Colonic mucosa (tissue), 4 donors: Measurements from ENCODE around the gene OR10H4. TPM values are rescaled to one million over a fixed set of nuclear protein-coding genes. Genes with fewer than 3 reads are reported as not detected.

Source experiments
- DNase-seq: peaks from one replicate; pipeline ENCODE4 v3.0.0-alpha.2; 2020
- H3K27ac ChIP-seq: fragments of 200-600 bp; one replicate; pipeline ENCODE4 v1.8.0; 2021
- H3K27me3 ChIP-seq: fragments of 200-600 bp; one replicate; pipeline ENCODE4 v1.8.0; 2021
- H3K36me3 ChIP-seq: fragments of 200-600 bp; one replicate; pipeline ENCODE4 v1.8.0; 2021
- H3K4me1 ChIP-seq: fragments of 200-600 bp; one replicate; pipeline ENCODE4 v1.8.0; 2021; ENCODE audit warnings: mild to moderate bottlenecking
- H3K4me3 ChIP-seq: fragments of 200-600 bp; one replicate; pipeline ENCODE4 v1.8.0; 2021
- H3K9ac ChIP-seq, 2 donors: one replicate each; pipeline ENCODE4 v1.7.0; 2013; ENCODE audit warnings: control low read depth in 2 of 2, low read depth in 2 of 2, low read length in 2 of 2
- H3K9me3 ChIP-seq: fragments of 200-600 bp; one replicate; pipeline ENCODE4 v1.8.0; 2021
- intact Hi-C: fragments of 100-400 bp; cut with DNase I; formaldehyde crosslinking; loops from one replicate; pipeline ENCODE4 v1.14.1; 2022
- total RNA-seq, 2 donors: library from RNA; stranded (reverse); fragmentation: NEBNext Ultra II Directional in 1 of 2; extraction: Animal tissue kit (Norgen Biotek cat#: 25700) in 1 of 2; gene quantifications; one replicate each; pipeline ENCODE4 v1.2.1, GENCODE V29; 2021
- TF ChIP-seq, protein P1 (sequence below): fragments of 200-600 bp; IDR thresholded peaks from one replicate; pipeline ENCODE4 v1.8.0; 2022; ENCODE audit warnings: antibody characterized with exemption, mild to moderate bottlenecking
- donor health status: healthy.
- donor health status: DM: no; HTN: no; CAD: no.
- donor health status: DM: no; HTN: no; CAD: no.

The OR10H4 gene
- total RNA-seq, 2 donors from 2014 or later = not detected

DNA sequence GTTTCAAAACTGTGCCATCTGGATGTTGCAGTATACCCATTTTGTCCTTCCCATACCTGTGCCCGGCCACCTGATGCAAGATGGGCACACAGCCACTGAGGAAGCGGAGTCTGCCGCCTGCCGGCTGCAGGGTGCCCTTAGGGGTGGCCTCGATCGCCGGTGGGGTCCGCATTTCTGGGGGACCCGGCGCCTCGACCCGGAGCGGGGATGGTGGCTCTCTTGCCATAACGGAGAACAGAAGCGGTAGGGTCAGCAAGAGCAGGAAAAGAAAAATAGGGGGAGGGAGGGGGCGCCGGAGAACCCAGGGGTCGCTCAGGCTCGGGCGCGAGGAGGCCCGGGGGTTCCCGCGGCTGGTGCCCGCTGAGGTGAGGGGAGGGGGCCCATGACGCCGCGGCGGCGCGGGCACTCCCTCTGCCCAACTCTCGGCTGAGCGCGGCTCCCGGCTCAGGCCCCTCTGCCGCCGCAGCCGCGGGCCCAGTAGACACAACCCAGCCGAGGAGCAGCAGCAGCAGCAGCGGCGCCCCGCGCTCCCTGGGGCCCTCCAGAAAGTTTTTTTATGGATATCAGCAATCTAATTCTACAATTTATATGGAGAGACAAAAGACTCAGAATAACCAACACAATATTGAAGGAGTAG, 37.1 kb upstream of the OR10H4 start:
- DNase-seq = no peak
- no peak overlapping the region for H3K27ac ChIP-seq
- H3K9me3 ChIP-seq = no peaks in the 10 kb centered on the region
- H3K4me3 ChIP-seq = no peak overlapping the region
- no peaks in the 10 kb centered on the region for H3K36me3 ChIP-seq
- no peak overlapping the region for H3K9ac ChIP-seq
- no peaks in the 10 kb centered on the region for H3K27me3 ChIP-seq
- intact Hi-C loops = no loop called here
- no peaks in the 10 kb centered on the region for H3K4me1 ChIP-seq
- TF ChIP-seq, protein P1, sequence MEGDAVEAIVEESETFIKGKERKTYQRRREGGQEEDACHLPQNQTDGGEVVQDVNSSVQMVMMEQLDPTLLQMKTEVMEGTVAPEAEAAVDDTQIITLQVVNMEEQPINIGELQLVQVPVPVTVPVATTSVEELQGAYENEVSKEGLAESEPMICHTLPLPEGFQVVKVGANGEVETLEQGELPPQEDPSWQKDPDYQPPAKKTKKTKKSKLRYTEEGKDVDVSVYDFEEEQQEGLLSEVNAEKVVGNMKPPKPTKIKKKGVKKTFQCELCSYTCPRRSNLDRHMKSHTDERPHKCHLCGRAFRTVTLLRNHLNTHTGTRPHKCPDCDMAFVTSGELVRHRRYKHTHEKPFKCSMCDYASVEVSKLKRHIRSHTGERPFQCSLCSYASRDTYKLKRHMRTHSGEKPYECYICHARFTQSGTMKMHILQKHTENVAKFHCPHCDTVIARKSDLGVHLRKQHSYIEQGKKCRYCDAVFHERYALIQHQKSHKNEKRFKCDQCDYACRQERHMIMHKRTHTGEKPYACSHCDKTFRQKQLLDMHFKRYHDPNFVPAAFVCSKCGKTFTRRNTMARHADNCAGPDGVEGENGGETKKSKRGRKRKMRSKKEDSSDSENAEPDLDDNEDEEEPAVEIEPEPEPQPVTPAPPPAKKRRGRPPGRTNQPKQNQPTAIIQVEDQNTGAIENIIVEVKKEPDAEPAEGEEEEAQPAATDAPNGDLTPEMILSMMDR = no peak

DNA sequence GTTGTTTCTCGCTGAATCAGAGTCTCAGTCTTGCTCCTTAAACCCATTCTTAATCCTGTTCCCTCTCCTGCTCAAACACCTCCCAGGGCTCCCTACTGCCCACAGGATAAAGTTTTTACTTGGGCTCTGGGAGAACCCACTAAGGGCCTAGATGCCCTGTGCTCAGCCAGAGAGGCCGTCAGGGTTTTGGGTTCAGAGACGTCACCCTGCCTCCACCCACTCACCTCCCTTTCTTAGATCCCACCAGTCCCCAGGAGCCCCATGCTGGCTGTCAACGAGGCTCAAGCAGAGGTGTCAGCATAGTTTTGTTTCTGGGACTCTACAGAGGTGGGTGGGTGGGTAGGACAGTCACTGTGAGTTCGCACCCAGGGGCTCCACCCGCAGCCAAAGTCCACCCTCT, 35.4 kb upstream of the OR10H4 start:
- Histone ChIP-seq H3K27me3 (no peaks in the 10 kb centered on the region), H3K9me3 (no peaks in the 10 kb centered on the region)
- intact Hi-C loops = no loop called here

DNA sequence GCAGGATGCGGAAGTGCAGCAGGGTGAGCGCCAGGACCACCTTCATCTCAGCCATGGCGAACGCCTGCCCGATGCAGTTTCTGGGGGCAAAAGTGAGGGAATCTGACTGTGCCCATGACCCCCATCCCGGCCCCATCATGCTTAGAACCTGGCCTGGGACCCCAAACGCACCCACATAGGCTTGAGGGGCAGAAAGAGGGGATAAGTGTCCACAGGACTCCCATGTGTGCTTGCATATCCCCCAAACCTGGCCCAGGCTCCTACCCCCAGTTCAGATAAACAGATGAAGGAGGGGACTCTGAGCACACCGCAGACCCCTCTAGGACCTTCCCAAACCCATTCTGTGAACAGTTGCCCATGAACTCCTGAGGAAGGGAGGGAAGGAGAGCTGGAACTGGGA, 35.0 kb upstream of the OR10H4 start:
- TF ChIP-seq, protein P1 = no peak
- no peak overlapping the region for H3K4me3 ChIP-seq
- intact Hi-C loops = no loop called here
- H3K27ac ChIP-seq = no peak overlapping the region
- no peak for DNase-seq
- H3K27me3 ChIP-seq = no peaks in the 10 kb centered on the region
- H3K36me3 ChIP-seq = no peaks in the 10 kb centered on the region
- no peaks in the 10 kb centered on the region for H3K4me1 ChIP-seq
- H3K9ac ChIP-seq = no peak overlapping the region
- H3K9me3 ChIP-seq = no peaks in the 10 kb centered on the region

More for the DNA sequence above, 35.4 kb upstream of the OR10H4 start:
- Histone ChIP-seq H3K4me3 (no peak overlapping the region), H3K4me1 (no peaks in the 10 kb centered on the region), H3K27ac (no peak overlapping the region), H3K36me3 (no peaks in the 10 kb centered on the region), H3K9ac (no peak overlapping the region)
- TF ChIP-seq, protein P1 = no peak
- DNase-seq = no peak

DNA sequence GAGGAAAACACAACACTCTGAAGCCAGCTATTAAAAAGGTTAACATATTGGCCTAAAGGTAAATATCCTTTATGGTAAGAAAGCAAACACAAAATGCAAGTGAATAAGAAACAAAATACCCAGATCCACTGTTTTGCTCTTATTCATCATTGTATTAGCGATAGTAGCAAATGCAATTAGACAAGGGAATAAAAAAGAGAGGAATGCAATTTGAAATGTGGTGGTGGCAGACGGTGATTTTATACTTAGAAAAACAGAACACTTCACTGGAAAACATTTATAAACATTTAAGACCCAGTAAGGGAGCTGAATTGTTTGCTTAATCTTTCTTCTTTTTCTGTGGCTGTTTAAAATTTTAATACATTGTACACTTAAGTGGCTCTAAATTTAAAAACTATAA, 33.7 kb upstream of the OR10H4 start:
- no peaks in the 10 kb centered on the region for H3K4me1 ChIP-seq
- H3K9me3 ChIP-seq = no peaks in the 10 kb centered on the region
- no peak overlapping the region for H3K4me3 ChIP-seq
- DNase-seq = no peak
- no peaks in the 10 kb centered on the region for H3K36me3 ChIP-seq
- H3K27me3 ChIP-seq = no peaks in the 10 kb centered on the region
- TF ChIP-seq, protein P1 = no peak
- intact Hi-C loops = no loop called here
- no peak overlapping the region for H3K27ac ChIP-seq
- no peak overlapping the region for H3K9ac ChIP-seq

DNA sequence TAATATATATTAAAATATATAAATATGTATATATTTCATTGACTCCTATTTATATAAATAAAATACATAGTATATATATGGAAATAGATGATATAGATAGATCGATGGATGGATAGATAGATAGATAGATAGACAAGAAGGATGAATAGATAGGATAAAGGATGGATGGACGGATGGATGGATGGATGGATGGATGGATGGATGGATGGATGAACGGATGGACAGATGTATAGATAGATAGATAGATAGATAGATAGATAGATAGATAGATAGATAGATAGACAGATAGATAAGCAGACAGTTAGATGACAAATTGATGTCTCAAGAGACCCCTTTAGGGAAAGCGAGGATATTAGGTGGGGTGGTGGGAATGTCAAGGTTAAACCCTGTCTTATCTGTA, 29.6 kb upstream of the OR10H4 start:
- H3K4me1 ChIP-seq = no peaks in the 10 kb centered on the region
- H3K4me3 ChIP-seq = no peak overlapping the region
- intact Hi-C loops = no loop called here
- peak overlapping the region in 1 of 2 donors; percentile 5 for H3K9ac ChIP-seq
- no peak overlapping the region for H3K27ac ChIP-seq
- H3K9me3 ChIP-seq = no peaks in the 10 kb centered on the region
- TF ChIP-seq, protein P1 = no peak
- DNase-seq = no peak
- H3K27me3 ChIP-seq = no peaks in the 10 kb centered on the region
- no peaks in the 10 kb centered on the region for H3K36me3 ChIP-seq
